ENCODE data around the gene ST3GAL3. TPM values are rescaled to one million over a fixed set of nuclear protein-coding genes. Genes with fewer than 3 reads are reported as not detected.

Gene ST3GAL3
- total and polyA plus RNA-seq, 8 donors, result 1.6 to 68.3 (median 6.7) TPM

- Histone ChIP-seq H3K9me3 (no peaks in the 10 kb centered on the region), H3K36me3 (no peaks in the 10 kb centered on the region), H3K27ac (no peak overlapping the region), H3K4me1 (peaks cover 0 to 10% (median 3%) of the 10 kb centered on the region in 4 donors), H3K4me3 (no peak overlapping the region), H3K27me3 (no peaks in the 10 kb centered on the region)
- DNase-seq, result no peak
- TF ChIP-seq EP300 (IDR thresholded peaks at IDR 0.05) (no peak), POLR2AphosphoS5 (IDR thresholded peaks at IDR 0.05) (no peak), POLR2A (IDR thresholded peaks at IDR 0.05) (no peak), CTCF (IDR thresholded peaks at IDR 0.05) (no peak)
- intact Hi-C loops (cut with DNase I; ENCODE audit: low total_unique reads), result no loop called here
These were observed 60.8 kb downstream of the ST3GAL3 start for GRCh38 chr1:43768168-43768567.

GRCh38 chr1:43769350-43769908 lies 62.1 kb downstream of the ST3GAL3 start:
- no peaks in the 10 kb centered on the region for H3K9me3 ChIP-seq
- intact Hi-C loops (cut with DNase I; ENCODE audit: low total_unique reads), result no loop called here
- 82 to 90% (median 84%) methylated on average over 4 of the region's 4 CpGs for WGBS, 5 donors

GRCh38 chr1:43770111-43770510 lies 62.8 kb downstream of the ST3GAL3 start:
- intact Hi-C loops (cut with DNase I; ENCODE audit: low total_unique reads), result no loop called here
- Histone ChIP-seq H3K27me3 (no peaks in the 10 kb centered on the region), H3K36me3 (no peaks in the 10 kb centered on the region), H3K4me1 (no peaks in the 10 kb centered on the region), H3K9me3 (no peaks in the 10 kb centered on the region), H3K27ac (no peak overlapping the region), H3K4me3 (no peak overlapping the region)
- DNase-seq, result no peak
- 85 to 97% (median 89%) methylated on average over 2 of the region's 2 CpGs for whole genome bisulfite sequencing, 5 donors
- no peak for TF ChIP-seq POLR2AphosphoS5 (IDR thresholded peaks at IDR 0.05)
- no peak for TF ChIP-seq CTCF (IDR thresholded peaks at IDR 0.05)
- no peak for TF ChIP-seq EP300 (IDR thresholded peaks at IDR 0.05)
- TF ChIP-seq POLR2A (IDR thresholded peaks at IDR 0.05), result no peak

More at GRCh38 chr1:43769350-43769908, 62.1 kb downstream of the ST3GAL3 start:
- Histone ChIP-seq H3K27ac (no peak overlapping the region), H3K36me3 (no peaks in the 10 kb centered on the region), H3K4me3 (no peak overlapping the region), H3K27me3 (no peaks in the 10 kb centered on the region), H3K4me1 (no peaks in the 10 kb centered on the region)
- TF ChIP-seq CTCF (IDR thresholded peaks at IDR 0.05) (no peak), POLR2A (IDR thresholded peaks at IDR 0.05) (no peak), POLR2AphosphoS5 (IDR thresholded peaks at IDR 0.05) (no peak), EP300 (IDR thresholded peaks at IDR 0.05) (no peak)
- no peak for DNase-seq

GRCh38 chr1:43772978-43773377 lies 65.6 kb downstream of the ST3GAL3 start:
- Histone ChIP-seq H3K9me3 (no peaks in the 10 kb centered on the region), H3K27me3 (no peaks in the 10 kb centered on the region), H3K4me3 (no peak overlapping the region), H3K36me3 (no peaks in the 10 kb centered on the region), H3K27ac (no peak overlapping the region), H3K4me1 (no peaks in the 10 kb centered on the region)
- TF ChIP-seq CTCF (IDR thresholded peaks at IDR 0.05) (no peak), POLR2A (IDR thresholded peaks at IDR 0.05) (no peak), EP300 (IDR thresholded peaks at IDR 0.05) (no peak), POLR2AphosphoS5 (IDR thresholded peaks at IDR 0.05) (no peak)
- intact Hi-C loops (cut with DNase I; ENCODE audit: low total_unique reads), result no loop called here
- DNase-seq, result no peak
- WGBS, 5 donors, result 91 to 96% (median 94%) methylated on average over 5 of the region's 5 CpGs
